Skin epidermis (tissue), 12 donors: ENCODE data around the gene IFITM1.
"Not testable (repeated sequence)": the region's sequence is repeated elsewhere in the genome, so short reads cannot be mapped to it uniquely, and the experiment has no call there.

Experiments used
- H3K27ac ChIP-seq, 21 experiments: fragments of 200-600 bp; sonication (generic) in 11 of 21; one replicate each; pipeline ENCODE4 v1.5.0; 2020; ENCODE audit warnings: mild to moderate bottlenecking in 3 of 21, inconsistent platforms in 2 of 21, moderate library complexity in 2 of 21
- H3K4me3 ChIP-seq, 7 experiments: fragments of 200-600 bp; sonication (generic) in 2 of 7; one replicate each; pipeline ENCODE4 v1.5.0; 2020; ENCODE audit warnings: inconsistent platforms in 2 of 7, mild to moderate bottlenecking in 2 of 7, moderate library complexity in 1 of 7

IFITM1 gene

DNA sequence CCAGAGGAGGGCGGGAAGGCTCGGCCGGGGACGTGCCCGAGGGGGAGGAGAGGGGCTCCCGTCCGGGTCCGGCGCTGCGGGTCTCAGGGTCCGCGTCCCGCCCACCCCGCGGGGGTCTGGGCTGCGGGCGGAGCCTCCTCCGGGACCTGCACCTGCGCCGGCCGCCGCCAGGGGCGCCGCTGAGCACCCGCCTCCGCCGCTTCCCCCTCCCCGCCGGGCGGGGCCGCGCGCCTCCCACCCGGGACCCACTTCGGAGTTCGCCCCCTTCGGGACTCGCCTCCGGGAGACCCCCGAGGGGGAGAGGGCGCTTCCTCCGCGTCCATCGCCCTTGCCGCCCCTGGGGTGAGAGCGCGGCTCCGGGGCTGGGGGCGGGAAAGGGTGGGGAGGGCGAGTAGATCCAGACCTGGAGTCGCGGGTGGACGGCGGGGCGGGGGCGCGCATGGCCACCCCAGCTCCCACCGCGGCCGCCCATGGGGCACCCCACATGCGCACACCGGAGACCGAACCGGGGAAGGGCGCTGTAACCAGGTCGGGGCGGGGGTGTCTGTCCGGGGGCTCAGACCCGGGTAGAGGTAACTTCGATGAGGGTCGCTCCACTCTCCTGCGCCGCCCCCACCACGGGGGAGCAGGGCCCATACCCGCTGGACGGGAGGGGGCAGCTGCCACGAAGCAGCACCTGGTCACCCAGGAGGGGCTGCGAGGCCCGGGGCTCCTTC is 4.7 kb downstream of the IFITM1 start:
- Histone ChIP-seq H3K27ac (peak overlapping the region; percentile 67 to 99 (median 95)), H3K4me3 (peak overlapping the region; percentile 39 to 72 (median 64))

DNA sequence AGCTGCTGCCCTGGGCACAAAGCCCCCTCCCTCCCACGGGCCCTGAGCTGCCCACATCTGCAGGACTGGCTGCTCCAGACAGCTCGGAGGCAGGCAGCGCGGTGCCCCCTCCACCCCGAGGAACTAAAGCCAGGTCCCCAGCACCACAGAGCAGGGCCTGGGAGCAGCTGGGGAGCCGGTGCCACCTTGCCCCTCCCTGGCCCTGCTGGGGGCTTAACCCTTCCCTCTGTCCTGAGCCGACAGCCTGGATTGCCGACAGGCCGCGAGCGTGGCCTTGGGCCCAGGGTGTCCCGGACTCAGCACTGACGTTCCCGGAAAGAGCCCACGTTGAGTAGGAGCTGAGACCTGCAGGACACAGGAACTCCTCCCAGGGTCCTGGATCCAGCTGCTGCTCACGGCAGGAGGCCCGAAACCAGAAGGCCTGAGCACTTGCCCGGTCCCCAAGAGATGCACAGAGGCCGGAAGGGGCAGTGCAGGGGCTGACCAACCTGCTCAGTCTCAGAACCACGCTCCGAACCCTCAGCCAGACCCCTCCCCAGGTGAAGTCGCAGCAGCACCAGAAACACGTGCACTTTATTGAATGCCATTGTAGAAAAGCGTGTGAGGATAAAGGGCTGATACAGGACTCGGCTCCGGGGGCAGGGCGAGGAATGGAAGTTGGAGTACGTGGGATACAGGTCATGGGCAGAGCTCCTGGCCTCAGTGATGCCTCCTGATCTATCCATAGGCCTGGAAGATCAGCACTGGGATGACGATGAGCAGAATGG is 5.5 kb downstream of the IFITM1 start:
- Histone ChIP-seq H3K4me3 (peak overlapping the region; percentile 39 to 72 (median 64)), H3K27ac (peak overlapping the region; percentile 67 to 99 (median 95))

DNA sequence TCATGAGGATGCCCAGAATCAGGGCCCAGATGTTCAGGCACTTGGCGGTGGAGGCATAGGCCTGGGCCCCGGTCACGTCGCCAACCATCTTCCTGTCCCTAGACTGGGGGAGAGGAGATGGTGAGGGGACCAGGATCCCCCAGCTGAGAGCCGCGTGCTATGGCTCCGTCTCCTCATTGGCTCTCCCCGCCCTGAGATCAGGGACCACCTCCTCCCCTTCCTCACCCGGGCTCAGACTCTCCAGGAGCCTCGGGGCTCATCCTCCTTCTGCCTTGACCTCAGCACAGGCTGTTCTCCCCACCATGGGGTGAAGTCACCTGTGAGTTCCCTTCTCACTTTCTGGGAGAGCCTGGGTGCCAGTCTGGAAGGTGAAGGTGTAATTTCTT is 6.0 kb downstream of the IFITM1 start:
- Histone ChIP-seq H3K27ac (peak overlapping the region; percentile 50 to 99 (median 95)), H3K4me3 (peak overlapping the region; percentile 39 to 72 (median 64))

DNA sequence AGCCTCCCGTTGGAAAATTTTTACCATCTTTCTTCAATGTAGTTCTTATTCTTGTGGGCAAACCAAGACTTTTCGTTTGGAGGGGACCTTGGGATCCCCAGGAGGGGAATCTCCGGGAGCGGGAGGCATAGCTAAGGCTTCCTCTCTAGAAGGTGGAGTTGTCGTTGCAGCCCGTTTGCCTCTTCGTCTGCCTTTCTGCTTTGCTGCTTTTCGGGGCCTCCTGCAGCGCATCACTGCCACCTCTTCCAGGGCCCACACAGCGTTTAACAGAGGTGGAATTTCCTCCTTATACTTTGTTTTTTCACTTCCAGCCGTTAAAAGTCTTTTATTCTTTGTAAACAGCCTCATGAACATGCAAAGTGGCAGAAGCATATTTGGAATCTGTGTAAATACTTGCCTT is 10.3 kb downstream of the IFITM1 start:
- Histone ChIP-seq H3K27ac (peak overlapping the region in 13 of 21 experiments; percentile 2 to 91 (median 62)), H3K4me3 (no peak overlapping the region)

DNA sequence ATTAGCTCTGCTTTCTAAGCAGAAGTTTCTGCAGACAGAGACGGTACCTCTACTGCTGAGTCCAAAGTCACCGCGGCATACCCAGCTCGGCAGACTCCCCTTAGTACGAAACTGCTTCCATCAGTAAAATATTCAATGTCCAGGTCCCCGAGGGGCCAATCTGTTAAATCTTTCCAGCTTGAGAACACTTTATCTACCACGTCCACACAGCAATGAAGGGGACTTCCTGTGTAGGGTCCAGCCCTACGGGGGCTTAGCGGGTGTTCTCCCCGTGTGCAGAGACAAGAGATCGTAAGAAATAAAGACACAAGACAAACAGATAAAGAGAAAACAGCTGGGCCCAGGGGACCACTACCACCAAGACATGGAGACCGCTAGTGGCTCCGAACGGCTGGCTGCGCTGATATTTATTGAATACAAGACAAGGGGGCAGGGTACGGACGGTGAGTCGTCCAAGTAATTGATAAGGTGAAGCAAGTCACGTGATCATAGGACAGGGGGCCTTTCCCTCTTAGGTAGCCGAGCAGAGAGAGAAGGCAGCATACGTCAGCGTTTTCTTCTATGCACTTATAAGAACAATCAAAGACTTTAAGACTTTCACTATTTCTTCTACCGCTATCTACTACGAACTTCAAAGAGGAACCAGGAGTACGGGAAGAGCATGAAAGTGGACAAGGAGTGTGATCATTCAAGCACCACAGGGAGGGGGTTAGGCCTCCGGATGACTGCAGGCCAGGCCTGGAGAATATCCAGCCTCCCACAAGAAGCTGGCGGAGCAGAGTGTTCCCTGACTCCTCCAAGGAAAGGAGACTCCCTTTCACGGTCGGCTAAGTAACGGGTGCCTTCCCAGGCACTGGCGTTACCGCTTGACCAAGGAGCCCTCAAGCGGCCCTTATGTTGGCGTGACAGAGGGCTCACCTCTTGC is 11.0 kb downstream of the IFITM1 start:
- not testable (repeated sequence) for H3K4me3 ChIP-seq
- H3K27ac ChIP-seq = peak overlapping the region in 15 of 21 experiments; percentile 2 to 96 (median 69)

DNA sequence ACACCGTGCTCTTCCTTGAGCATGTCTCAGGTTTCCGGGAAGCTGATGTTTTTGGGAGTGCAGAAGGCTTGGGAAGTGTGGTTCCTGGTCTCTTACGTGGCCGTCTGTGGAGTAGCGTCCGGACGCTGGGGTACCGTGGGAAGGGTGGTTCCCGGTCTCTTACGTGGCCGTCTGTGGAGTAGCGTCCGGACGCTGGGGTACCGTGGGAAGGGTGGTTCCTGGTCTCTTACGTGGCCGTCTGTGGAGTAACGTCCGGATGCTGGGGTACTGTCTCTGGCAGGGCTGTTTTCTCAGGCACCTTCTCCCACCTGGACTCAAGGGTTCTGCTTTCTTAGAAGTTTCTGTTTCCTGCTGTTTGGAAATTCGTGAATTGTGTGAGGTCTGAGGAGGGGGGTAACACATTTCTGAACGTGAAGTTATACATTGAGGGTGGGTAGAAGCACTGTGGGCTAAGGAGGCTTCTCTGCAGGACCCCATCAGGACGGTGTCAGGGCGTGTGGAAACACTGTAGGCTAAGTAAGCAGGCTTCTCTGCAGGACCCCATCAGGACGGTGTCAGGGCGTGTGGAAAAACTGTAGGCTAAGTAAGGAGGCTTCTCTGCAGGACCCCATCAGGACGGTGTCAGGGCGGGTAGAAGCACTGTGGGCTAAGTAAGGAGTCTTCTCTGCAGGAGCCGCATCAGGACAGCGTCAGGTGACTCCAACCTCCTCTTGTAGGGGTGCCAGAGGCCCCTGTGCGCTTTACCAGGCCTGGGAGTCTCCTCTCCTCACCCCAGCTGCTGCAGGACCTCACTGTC is 12.2 kb downstream of the IFITM1 start:
- Histone ChIP-seq H3K4me3 (no peak overlapping the region), H3K27ac (peak overlapping the region; percentile 35 to 96 (median 86))

DNA sequence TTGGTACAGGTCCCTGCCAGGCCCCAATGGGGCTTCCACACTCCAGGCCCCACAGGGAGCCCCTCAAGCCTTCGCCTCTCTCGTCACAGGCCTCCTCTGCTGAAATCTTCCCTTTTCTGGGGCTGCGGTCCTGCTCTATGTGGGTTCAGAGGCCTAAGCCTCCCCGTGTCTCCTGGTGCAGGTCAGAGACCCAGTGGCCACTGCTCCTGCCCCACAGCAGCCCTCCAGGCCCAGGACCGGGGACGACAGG is 12.7 kb downstream of the IFITM1 start:
- Histone ChIP-seq H3K4me3 (no peak overlapping the region), H3K27ac (peak overlapping the region; percentile 35 to 96 (median 86))

DNA sequence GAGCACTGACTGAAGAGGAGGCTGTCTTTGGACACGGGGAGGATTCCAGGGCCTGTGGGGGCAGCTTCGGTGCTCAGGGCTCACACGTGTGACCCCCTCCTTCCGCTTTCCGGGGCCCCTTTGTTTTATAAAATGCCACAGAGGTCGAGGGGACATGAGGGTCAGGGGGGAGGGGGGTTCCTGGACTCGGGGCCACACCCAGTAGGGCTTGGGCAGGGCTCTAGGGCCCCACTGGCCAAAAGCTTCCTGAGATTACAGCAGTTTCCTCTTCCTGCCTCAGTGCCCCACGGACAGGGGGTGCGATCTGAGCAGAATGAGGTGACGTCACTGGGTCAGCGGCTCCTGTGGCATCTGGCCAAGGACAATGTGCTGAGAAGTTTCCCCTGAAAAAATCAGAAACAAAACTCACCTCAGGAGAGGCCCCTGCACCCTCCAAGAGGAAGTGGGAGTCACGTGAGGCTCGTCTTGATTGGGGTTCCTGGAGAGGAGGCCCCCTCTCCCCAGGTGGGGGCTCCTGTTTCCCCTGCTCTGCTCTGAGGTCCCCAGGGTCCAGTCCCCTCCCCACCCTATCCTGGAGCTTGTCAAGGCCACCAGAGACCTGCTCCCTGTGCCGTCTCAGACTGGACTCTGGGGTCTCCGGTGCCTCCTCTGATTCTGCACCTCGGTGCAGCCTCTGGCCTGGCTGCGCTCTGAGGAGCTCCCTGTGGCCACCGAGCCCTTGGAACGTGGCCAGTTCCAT is 13.2 kb downstream of the IFITM1 start:
- H3K4me3 ChIP-seq = peak overlapping the region in 1 of 7 experiments; percentile 14
- H3K27ac ChIP-seq = peak overlapping the region; percentile 35 to 96 (median 86)

DNA sequence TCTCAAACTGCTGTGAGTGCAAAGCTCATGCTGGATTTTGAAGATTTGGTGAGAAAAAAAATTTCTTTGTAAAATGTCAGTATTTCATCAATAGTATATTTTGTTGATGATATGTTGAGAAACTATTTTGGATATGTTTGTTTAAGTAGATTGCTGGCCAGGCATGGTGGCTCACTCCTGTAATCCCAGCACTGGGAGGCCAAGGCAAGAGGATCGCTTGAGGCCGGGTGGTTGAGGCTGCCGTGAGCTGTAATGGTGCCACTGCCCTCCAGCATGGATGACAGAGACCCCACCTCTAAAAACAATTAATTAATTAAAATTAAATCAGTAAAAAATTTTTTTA is 13.7 kb downstream of the IFITM1 start:
- Histone ChIP-seq H3K4me3 (peak overlapping the region in 1 of 7 experiments; percentile 14), H3K27ac (peak overlapping the region in 19 of 21 experiments; percentile 72 to 96 (median 86))

DNA sequence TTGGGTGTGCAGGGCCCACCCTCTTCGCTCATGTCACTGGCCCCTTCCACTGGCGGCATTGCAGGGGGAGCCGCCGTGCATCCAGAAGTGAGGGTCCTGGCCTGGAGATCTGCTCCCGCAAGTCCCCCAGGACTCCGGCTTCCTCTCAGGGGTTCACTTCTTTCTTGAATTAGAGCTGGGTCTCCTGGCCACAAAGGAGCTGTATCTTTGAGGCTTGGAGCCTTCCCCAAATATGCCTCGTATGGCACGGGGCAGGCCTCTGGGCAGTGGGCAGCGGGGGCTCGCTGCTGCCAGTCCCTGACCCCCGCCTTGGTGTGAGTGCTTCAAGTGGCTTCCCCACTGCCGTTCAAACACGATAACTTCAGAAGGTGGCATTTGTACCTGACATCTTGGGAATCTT is 14.2 kb downstream of the IFITM1 start:
- Histone ChIP-seq H3K27ac (peak overlapping the region in 3 of 21 experiments; percentile 3 to 96 (median 83)), H3K4me3 (no peak overlapping the region)

DNA sequence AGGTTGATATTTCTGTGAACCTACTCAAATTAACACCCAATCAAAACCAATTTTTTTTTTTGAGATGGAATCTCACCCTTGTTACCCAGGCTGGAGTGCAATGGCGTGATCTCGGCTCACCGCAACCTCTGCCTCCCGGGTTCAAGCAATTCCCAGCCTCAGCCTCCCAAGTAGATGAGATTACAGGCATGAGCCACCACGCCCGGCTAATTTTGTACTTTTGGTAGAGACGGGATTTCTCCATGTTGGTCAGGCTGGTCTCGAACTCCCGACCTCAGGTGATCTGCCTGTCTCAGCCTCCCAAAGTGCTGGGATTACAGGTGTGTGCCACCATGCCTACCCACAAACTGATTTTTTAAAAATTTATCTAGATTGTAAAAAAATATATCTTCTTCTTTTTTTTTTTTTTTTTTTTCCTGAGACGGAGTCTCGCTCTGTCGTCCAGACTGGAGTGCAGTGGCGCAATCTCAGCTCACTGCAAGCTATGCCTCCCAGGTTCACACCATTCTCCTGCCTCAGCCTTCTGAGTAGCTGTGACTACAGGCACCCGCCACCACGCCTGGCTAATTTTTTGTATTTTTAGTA is 14.8 kb downstream of the IFITM1 start:
- H3K4me3 ChIP-seq, H3K27ac ChIP-seq: not testable (repeated sequence)

DNA sequence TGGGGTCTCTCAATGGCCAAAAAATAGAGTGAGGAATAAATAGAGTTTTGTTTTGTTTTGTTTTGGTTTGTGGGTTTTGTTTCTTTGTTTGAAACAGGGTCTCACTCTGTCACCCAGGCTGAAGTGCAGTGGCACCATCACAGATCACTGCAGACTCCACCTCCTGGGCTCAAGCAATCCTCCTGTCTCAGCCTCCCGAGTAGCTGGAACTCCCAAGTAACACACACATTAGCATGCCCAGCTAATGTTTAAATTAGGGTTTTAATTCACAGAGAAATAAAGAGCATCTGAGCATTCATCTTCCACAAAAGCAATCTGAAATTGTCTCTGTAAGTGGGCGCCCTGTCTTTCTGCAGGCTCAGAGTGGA is 16.0 kb downstream of the IFITM1 start:
- Histone ChIP-seq H3K4me3 (no peak overlapping the region), H3K27ac (no peak overlapping the region)

DNA sequence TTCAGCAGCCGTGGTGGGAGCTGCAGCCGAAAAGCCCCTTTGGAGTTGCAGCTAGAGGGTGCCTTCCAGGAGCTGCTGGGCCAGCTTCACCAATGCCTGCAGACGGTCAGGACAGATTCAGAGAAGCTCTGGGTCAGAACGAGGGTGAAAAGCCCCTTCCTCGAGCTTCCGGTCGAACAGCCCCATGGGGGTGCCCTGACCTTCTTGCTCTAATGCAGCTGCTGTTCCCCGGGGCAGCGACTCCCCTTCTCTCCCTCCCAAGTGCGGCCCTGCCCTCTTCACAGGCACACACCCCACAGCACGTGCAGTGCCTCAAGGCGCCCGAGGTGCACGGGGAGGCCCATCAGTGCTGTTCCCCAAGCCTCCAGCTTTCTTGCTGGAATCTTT is 16.5 kb downstream of the IFITM1 start:
- Histone ChIP-seq H3K27ac (peak overlapping the region in 1 of 21 experiments; percentile 30), H3K4me3 (no peak overlapping the region)

DNA sequence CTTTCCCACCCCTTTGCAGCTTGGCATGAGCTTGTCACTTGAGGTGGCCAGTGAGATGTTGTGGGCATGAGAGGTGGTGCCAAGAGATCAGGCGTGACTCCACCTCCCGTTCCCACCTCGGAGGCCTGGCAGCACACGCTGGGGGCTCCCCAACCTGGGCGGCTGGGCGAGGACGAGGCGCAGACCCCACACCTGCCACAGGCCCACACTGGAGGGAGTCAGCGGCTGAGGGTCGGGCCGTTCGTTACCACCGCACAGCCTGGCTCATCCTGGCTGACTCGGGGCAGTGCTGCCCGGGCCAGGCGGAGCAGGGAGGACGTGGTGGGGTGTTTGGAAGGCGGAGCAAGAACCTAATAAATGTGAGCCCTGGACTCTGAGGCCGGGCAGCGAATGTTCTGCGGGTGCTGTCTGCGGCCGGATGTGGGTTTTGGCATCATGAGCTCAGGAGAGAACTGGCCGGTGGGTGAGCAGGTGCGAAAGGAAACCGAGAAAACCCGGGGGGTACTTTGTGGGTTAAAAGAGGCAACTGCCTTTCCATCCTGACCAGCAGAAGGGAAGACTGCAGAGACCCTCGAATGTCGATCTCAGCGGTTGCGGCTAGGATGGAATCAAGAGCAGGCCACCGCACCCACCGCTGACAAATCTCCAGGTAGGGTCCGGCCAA is 17.0 kb downstream of the IFITM1 start:
- Histone ChIP-seq H3K27ac (peak overlapping the region in 2 of 21 experiments; percentile 14 to 30), H3K4me3 (no peak overlapping the region)

DNA sequence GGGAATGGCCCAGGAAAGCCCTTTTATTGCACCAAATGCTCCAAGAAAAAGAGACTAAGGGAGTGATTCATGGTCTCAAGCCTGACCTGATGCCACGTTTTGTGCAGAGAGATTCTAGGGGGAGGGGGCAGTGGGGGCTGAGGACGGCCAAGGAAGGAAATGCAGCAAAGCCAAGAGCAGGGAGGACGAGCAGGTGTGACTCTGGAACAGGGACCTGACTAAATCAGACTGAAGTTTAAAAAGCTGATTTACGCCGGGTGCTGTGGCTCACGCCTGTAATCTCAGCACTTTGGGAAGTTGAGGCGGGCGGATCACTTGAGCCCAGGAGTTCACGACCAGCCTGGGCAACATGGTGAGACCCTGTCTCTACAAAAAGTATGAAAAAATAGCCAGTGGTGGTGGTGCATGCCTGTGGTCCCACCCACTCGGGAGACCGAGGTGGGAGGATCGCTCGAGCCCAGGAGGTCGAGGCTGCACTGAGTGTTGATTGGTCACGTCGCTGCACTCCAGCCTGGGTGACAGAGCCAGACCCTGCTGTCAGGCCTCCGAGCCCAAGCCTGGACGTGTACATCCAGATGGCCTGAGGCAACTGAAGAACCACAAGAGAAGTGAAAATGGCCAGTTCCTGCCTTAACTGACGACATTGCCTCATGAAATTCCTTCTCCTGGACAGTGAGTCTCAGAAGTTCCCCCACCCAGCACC is 17.7 kb downstream of the IFITM1 start:
- Histone ChIP-seq H3K27ac (no peak overlapping the region), H3K4me3 (no peak overlapping the region)

DNA sequence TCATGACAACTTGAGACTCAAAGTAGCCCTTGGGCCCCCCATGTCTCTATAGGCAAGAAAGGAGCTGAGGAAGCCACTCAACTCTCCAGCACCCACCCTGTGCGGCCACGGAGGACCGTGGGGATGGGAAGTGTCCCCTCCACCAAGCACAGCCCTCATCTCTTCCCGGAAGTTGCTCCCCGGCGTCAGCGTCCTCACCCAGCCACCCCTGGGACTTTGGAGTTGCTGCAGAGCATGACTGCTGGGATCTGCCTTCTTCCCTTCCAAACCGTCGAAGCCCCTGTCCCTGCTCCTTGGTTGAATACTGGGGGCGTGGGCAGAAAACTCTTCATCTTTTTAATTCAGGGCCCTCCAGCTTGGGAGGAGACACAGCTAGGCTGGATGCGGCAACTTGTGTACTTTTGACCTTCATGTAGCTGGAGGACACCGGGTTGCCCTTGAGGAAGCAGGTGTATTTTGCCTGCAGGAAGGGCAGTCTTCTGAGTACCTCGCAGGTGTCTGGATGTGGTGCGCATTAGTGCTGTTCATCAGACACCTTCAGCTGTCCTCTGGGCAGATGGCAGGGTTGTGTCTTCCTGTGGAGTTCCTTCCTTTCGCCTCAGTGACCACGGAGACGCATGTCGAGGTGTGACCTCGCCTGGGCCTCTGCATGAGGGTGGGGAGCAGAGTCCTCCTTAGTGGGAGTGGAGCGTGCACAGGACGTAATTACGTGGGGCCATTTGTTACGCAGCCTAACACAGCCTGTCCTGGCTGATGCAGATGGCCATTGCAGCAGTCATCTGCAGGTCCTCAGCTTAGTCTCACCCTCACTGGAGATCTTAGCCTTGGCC is 19.0 kb downstream of the IFITM1 start:
- Histone ChIP-seq H3K4me3 (no peak overlapping the region), H3K27ac (no peak overlapping the region)
